Measurements from ENCODE around the gene ARHGAP18.

GRCh38 chr6:129551486-129551885 is 158.5 kb downstream of the ARHGAP18 start:
- no peak for TF ChIP-seq CTCF (IDR thresholded peaks at IDR 0.05)
- TF ChIP-seq POLR2A (IDR thresholded peaks at IDR 0.05) = no peak
- no peak for TF ChIP-seq EP300 (IDR thresholded peaks at IDR 0.05)
